ENCODE data around the gene WDR47.
A peak's percentile ranks its signal among the peaks of the same experiment; 100 is the strongest.
"Not testable (repeated sequence)": the region's sequence is repeated elsewhere in the genome, so short reads cannot be mapped to it uniquely, and the experiment has no call there.

WDR47 gene

DNA sequence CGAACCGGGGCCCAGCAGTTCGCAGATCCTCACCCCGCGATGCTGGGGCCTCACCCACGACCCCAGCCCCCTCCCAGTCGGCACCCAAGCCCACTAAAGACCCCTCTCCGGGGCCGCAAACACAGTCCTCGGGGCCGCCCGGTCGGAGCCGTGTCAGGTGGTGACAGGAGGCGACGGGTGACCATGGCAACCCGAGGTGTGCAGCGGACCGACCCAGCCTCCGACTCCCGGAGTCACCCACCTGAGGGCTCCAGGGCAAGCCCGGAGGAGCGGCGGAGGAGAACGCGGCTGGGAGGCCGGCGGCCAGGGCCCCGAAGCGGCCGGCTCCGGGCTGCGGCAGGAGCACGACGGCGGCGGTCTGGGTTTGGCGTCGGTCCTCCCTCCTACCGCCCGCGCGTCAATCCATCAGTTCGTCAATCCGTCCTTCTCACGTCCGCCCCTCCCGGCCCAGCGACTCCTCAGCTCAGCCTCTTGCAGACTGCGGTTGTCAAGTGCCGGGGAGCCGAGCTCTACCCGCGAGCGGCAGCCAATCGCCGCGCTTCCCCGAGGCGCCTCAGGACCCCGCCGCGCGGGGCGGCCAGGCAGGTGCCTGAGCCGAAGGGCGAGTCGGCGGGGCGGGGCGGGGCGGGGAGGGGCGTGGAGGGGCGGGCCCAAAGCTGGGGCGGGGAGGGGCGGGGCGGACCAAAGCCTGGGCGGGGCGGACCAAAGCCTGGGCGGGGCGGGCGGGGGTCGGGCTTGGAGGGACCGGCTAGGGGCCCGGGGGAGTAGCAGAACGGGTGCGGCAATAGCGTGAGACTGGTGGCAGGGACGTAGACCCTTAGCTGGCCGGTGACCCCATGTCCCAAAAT lies at the start of gene WDR47:
WDR47 (minus strand) TSS at position 482 of the 848 bp plus-strand sequence. CDS start 18,590 bp downstream, outside the sequence.
- DNase-seq = peak; percentile 92

DNA sequence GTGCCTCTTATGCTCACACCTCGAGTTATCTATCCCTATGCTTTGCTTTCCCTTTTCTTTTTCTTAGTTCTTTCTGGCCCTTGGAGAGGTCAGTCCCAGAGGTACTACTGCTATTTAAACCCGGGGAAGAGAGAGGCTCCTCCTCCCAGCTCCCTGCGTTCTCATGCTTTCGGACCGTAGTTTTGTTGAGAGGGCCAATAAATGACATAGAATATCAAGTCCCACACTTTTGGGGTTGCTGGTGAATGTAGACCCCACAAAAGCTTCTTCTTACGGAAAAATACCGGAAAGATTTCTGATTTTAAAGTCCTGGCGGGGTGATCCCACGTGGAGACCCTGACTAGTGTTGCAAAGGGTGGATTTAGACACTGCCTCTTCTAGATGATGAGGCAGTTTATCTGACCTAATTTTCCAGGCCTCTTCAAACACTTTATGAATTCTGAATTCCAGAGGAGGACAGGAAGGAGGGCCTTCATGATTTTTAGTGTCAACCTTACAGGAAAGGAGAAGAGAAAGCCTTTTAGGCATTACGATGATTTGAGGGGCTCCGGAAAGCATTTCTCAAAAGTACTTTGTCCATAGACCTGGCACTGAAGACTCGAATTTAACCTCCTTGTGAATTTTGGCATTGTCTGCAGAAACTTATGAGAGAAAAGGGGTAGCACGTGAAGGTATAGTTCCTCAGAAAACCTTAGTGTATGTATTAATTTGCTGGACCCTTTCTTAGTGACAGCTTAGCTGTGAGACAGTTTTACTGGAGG lies 49.4 kb upstream of the WDR47 start:
- DNase-seq = no peak

DNA sequence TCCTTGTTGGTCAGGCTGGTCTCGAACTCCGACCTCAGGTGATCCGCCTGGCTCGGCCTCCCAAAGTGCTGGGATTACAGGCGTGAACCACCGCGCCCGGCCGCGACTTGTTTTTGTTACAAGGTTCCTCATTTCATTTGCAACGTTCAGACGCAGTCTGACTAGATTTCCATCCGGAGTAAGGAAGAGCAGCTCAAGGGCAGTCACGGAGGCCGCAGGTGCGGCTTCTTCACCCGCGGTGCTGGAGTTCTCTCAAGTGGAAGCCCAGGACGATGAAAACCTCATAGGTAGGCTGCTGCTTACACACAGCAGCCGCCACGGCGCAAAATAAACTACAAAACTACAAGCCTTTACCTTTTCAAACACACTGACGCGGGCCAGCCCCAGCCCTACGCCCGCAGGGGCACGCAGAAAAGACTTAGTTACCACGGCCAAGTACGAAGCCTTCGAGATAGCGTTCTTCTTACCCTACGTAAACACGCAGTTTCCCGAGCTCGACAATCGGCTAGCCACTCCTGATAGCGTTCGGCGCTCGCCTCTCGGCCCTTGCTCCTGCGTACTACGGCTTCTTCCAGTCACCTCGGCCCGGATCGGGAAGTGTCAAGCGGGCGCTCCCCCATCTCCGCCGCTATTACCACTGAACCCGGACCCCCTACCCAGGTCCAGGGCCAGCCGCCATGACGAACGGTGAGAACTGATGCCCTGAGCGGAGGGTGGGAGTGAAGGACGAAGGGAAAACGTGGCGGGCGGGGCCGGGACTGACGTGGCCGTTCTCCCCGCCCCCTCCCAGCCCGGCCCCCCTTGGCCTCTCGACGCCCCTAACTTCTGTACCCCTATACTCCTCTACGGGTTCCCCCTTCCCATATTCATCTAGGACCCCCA lies 48.5 kb upstream of the WDR47 start, which contains the start of gene TMEM167B:
TMEM167B (plus strand) TSS at position 569 of the 882 bp plus-strand sequence; CDS start at position 678, 109 bp downstream.
- DNase-seq = peak; percentile 82

DNA sequence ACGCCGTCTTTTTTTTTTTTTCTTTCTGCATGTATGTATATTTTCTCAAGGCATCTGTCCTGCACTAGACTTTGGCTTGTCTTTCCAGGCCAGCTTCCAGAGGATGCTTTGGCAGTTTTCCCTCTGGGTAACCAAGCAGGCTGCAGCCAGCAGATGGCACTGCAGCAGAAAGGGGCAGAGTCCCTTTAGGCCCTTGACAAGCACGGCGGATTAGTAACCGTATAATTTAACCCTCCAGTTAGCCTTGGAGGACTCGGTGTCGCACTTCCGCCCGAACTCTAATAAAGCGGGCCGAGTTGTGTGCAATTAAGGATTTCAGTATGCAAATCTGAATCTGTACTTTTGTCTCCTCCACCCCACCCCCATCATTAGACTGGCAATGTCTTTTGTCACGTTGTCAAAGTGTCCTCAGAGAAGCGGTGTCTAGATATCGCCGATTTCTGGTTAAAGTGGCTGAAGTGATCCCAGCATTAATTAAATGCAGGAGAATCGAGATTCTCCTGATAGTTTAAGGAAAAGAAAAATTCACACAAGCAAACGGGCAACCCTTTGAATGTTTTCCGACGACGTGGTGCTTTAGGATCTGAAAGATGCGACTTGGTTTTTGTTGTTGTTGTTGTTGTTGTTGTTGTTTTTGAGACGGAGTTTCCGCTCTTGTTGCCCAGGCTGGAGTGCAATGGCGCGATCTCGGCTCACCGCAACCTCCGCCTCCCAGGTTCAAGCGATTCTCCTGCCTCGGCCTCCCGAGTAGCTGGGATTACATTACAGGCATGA lies 47.5 kb upstream of the WDR47 start:
- DNase-seq = peak; percentile 88

DNA sequence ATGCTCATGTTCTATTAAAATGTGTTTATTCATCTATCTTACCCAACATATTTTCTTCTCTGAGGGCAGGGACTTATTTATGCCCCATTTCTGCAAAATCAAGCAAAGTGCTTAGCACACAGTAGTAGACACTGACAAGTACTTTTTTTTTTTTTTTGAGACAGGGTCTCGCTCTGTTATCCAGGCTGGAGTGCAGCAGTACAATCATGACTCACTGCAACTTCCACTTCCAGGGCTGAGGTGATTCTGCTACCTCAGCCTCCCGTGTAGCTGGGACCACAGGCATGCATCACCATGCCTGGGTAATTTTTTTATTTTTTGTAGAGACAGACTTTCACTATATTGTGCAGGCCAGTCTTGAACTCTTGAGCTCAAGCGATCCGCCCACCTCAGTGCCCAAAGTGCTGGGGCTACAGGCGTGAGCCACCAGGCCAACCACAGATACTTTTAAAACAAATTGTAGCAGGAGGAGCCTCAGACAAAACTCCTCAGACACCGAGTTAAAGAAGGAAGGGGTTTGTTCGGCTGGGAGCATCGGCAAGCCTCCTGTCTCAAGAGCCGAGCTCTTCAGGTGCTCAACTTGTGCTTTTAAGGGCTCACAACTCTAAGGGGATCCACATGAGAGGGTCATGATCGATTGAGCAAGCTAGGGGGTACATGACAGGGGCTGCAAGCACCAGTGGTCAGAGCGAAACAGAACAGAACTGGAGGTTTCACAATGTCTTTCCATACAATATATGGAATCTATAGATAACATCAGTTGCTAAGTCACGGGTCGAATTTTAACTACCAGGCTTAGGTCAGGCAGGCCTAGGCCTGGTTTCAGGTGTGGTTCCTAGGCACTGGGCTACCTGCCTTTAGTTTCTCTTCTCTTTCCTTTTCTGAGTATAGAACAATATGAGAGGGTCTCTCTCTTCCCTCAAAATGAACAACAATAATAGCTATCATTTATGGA lies 42.9 kb upstream of the WDR47 start:
- no peak for DNase-seq

DNA sequence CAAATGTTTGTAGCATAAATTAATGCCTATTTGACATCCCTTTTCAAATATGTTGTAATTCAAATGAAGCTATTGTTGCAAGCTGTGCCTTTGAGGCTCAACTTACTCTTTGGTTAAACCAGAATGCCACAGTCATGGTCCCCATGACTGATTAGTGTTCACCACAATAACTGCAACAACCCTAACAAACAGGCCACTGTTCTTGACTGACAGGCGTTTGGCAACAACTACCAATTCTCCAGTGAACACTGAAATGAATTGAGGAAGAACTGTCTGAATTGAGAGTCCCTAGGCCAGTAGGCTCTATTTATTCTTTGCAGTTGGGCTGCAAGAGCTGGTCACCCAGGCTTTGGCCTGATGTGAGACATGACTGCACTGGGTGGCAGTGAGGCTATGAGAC lies 42.0 kb upstream of the WDR47 start:
- DNase-seq = no peak

DNA sequence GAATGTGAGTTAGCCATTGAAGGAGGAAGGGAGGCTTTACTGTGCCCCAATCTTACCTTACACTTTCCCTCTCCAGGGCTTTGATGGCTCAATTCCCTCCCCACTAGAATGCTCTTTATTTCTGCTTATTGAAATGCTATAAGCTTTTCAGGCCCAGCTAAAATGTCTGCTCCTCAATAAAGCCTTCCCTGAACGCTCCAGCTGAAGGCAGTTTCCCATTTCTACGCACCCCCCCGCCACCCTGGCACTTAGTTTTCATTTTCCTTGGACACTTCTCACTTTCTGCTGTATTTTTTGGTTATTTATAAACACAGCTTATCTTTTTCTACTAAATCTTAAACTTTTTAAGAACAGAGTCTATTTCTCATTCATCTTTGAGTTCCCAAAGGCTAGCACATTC lies 41.6 kb upstream of the WDR47 start:
- no peak for DNase-seq

DNA sequence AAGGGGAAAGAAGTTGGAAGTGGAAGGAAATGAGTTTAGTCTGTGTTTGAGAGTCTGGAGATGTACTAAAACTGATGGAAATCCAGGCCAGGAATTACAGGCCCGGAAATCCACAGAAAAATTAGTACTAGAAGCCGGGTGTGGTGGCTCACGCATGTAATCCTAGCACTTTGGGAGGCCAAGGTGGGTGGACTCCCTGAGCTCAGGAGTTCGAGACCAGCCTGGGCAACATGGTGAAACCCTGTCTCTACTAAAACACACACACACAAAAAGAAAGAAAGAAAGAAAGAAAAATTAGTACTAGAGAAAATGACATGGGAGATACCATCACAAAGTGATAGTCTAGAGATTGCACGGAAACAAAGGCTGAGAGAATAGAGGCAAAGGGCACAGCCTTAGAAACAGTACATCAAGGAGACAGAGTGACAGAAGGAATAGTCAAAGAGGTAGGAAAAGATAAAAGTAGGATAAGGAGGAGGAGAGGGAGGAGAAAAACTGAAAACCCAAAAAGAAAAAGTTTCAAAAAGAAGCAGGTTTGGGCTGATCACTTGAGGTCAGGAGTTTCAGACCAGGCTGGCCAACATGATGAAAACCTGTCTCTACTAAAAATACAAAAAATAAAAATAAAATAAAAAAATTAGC lies 38.7 kb upstream of the WDR47 start:
- DNase-seq = no peak

DNA sequence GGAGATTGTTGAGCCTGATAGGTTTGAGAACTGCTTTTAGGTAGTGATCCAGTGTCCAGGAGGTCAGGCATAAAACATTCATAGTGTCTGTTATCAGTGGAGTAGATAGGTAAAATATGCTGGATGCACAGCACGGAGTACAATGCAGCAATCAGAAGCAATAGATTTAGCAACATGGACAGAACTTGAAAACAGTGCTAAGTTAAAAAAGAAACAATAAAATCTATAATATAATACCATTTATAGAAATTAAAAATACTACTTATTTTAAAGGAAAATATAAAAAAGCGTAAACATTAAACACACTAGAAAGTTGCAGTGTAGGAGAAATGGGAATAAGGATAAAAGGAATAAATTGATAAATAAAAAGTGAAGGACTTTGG lies 37.3 kb upstream of the WDR47 start:
- no peak for DNase-seq

DNA sequence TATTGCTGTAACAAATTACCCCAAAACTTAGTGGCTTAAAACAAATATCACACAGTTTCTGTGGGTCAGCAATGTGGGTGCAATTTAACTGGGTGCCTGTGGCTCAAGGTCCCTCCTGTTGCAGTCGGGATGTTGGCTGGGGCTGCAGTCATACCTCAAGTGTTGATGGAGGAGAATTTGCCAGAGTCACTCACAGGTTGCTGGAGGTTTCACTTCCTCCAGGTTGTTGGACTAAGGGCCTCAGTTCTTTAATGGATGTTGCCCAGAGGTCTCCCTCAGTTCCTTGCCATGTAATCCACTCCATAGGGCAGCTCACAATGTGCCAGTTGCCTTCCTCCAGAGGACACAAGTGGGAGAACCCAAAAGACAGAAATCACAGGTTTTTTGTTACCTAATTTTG lies 36.4 kb upstream of the WDR47 start:
- no peak for DNase-seq

DNA sequence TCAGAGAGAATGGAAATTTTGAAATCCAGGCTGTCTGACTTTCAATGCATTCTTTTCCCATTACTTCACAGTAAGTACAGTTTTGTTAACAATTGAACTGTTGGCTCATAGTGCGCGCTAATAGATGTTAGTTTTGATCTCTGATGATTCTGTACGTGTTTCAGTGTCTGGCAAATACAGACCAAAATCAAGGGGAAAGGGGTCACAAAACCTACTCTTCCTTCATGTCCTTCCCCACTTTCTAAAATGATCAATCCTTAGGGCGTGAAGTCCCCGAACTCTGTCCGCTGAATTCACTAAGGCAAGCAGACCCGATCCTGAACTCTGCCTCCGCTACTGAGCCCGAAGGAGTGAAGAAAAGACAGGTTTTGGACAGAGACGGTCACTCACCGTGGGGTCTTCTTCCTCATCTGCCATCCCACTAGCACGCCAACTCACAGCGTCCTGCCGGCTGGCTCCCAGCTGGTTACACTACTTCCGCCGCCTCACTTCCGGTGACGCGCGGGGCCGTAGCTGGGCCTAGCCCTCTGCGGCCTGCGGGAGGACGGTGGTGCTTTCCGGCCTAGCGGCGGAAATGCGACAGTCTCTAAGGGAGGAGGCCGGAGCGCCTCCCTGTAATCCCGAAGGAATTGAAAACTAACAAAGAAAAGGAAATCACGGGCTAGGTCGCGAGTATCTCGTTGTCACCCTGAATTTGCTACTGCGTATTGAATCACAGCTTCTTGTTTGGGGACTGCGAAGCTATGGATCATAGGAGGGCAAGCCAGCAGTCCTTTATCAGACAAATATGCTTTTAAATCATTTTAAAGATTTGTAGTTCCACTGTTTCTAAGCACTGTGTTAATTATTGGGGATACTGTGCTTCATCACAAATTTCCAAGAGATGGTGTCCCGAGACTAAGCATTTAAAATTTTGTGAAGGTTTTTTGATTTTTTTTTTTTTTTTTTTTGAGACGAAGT lies 33.9 kb upstream of the WDR47 start, which contains the start of gene TAF13:
TAF13 (minus strand) TSS at position 473 of the 960 bp plus-strand sequence; CDS start at position 417, 56 bp downstream.
- peak; percentile 95 for DNase-seq

DNA sequence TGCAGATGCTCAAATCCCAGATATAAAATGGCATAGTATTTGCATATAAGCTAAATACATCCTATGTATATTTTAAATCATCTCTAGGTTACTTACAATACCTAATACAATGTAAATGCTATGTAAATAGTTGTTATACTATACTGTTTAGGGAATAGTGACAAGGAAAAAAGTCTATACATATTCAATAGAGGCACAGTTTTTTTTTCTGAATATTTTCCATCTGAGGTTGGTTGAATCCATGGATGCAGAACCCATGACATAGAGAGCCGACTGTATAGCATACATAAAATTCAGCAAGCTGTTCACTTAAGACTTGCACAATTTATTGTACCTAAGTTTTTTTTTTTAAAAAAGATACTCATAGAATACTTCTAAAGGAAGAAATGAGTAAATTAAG lies 27.4 kb upstream of the WDR47 start:
- DNase-seq = no peak

DNA sequence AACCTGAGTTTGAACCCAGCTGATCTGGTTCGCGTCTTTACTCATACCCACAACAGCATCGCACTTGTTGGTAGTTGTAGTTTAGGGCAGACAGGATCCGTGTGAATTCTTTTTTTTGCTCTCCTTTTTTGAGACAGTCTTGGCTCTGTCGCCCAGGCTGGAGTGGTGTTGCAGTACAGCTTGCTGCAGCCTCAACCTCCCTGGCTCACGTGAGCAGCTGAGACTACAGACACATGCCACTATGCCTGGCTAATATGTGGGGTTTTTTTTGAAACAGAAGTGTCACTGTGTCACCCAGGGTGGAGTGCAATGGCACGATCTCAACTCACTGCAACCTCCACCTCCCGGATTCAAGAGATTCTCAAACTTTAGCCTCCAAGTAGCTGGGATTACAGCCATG lies 26.0 kb upstream of the WDR47 start:
- no peak for DNase-seq

DNA sequence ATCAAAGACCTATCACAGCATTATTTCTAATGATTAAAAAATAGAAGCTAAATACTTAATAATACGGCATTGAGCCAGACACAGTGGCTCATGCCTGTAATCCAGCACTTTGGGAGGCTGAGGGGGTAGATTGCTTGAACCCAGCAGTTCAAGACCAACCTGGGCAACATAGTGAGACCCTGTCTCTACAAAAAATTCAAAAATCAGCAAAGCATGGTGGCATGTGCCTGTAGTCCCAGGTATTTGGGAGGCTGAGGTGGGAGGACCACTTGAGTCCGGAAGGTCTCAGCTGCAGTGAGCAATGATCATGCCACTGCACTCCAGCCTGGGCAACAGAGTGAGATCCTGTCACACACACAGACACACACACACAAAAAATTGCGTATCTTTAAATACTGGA lies 23.2 kb upstream of the WDR47 start:
- DNase-seq = no peak

DNA sequence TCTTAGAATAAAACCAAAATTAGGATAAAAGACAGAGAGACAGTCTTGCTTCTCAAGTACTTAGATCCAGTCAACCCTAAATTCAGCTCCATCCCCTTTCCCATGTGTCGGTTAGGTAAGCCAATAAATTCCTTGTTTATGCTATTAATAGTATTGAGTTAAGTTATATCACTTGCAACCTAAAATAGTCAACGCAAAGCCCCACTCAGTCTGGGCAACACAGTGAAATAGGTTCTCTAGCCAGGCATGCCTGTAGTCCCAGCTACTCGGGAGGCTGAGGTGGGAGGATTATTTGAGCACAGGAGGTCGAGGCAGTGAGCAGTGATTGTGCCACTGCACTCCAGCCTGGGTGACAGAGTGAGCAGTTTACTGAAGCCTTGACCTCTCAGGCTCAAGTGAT lies 19.3 kb upstream of the WDR47 start:
- no peak for DNase-seq

DNA sequence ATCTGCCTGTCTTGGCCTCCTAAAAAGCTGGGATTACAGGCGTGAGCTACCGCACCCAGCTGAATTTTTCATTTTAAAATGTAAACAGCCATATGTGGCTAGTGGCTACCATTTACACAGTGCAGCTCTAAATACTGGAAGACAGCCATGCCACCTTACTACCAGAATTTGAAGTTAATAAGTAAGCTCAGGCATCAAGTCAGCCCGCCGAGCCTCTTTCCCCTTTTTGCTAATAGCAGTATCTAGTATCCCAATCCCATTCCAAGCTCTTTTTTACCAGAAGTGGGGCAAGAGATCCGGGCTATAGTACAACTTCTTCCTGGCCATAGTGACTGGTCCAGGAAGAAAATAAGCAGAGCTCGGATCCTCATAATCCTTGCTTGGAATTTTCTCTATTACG lies 18.8 kb upstream of the WDR47 start:
- no peak for DNase-seq

DNA sequence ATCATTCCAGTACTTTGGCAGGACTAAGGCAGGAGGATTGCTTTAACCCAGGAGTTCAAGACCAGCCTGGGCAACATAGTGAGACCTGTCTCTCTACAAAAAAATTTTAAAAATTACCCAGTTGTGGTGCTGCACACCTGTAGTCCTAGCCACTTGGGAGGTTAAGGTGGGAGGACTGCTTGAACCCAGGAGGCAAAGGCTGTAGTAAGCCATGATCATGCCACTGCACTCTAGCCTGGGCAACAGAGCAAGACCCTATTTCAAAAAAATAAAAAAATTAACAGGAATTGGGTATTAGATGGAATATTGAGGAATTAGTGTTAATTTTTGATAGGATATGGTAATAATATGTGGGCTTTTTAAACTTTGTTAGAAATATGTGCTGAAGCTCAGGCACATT lies 17.1 kb upstream of the WDR47 start:
- DNase-seq = no peak

DNA sequence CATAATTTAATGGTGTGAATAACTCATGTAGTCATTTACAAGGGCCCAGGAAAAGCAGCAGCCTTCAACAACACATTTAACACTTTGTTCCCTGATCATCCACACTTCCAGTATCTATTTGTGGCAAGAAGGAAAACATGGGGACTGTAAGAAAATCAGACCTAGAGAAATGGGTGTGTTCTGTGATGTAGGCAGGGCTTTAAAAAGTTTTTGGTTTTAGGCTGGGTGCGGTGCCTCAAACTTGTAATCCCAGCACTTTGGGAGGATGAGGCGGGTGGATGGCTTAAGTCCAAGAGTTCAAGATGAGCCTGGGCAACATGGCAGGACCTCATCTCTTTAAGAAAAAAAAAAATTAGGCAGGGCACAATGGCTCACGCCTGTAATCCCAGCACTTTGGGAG lies 14.2 kb upstream of the WDR47 start:
- no peak for DNase-seq

DNA sequence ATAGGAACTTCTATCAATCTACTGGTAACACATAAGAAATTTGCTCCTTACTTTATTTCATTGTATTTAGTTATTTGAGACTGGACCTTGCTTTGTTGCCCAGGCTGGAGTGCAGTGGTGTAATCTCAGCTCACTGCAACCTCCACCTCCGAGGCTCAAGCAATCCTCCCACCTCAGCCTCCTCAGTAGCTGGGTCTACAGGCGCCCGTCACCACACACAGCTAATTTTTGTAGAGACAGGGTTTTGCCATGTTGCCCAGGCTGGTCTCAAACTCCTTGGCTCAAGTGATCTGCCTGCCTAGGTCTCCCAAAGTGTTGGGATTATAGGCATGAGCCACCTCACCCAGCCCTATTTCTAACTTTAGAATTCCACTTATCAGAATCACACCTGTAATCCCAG lies 10.2 kb upstream of the WDR47 start:
- DNase-seq = not testable (repeated sequence)
